AG09309 (cell line): ENCODE measurements around the gene CCDC86.

Source experiments
- DNase-seq: peaks from one replicate; pipeline ENCODE4 v3.0.0-alpha.2; 2010; ENCODE audit warnings: low read depth
- H3K4me3 ChIP-seq: 2 replicates; pipeline ENCODE4 v1.5.1; 2011; ENCODE audit warnings: mild to moderate bottlenecking, low read depth, low read length, moderate library complexity; ENCODE audit not compliant: control insufficient read depth
- TF ChIP-seq, protein P1 (sequence below): IDR thresholded peaks from 2 replicates; pipeline ENCODE4 v1.5.1; 2011; ENCODE audit warnings: mild to moderate bottlenecking, low read depth, low read length, inconsistent platforms; ENCODE audit not compliant: insufficient read depth, control insufficient read depth; ENCODE audit errors: missing control alignments

The CCDC86 gene

DNA sequence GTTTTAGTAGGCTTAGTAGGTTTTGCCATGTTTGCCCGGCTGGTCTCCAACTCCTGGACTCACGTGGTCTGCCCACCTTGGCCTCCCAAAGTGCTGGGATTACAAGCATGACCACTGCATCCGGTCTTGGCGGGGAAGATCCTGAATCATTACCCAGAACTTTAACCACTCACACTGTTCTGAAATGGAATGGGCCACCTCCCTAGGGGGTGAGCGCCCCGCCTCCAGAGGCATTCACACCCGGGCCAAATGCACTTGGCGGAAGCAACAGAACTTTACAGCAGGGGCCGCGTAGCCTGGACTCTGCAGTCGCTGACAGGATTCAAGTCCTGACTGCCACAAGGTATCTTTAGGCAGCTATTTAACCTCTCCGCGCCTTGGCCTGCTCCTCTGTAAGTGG, 5.4 kb downstream of the CCDC86 start:
- TF ChIP-seq, protein P1, sequence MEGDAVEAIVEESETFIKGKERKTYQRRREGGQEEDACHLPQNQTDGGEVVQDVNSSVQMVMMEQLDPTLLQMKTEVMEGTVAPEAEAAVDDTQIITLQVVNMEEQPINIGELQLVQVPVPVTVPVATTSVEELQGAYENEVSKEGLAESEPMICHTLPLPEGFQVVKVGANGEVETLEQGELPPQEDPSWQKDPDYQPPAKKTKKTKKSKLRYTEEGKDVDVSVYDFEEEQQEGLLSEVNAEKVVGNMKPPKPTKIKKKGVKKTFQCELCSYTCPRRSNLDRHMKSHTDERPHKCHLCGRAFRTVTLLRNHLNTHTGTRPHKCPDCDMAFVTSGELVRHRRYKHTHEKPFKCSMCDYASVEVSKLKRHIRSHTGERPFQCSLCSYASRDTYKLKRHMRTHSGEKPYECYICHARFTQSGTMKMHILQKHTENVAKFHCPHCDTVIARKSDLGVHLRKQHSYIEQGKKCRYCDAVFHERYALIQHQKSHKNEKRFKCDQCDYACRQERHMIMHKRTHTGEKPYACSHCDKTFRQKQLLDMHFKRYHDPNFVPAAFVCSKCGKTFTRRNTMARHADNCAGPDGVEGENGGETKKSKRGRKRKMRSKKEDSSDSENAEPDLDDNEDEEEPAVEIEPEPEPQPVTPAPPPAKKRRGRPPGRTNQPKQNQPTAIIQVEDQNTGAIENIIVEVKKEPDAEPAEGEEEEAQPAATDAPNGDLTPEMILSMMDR = no peak
- no peak for DNase-seq
- no peak overlapping the region for H3K4me3 ChIP-seq

DNA sequence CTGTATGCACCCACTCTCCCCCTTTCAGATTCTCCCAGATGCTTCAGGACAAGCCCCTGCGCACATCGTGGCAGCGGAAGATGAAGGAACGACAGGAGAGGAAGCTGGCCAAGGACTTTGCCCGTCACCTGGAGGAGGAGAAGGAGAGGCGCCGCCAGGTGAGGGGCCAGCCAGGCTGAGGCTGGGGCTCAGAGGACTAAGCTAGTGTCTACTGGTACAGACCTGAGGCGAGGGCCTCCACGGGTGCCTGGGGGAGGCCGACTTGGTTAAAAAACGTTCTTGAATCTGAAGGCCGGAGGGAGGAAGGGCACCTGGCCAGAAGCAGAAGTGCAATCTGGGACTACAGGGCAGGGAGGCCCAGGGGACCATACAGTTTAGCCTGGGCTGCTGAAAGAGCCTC, 6.0 kb downstream of the CCDC86 start:
- H3K4me3 ChIP-seq = no peak overlapping the region
- no peak for DNase-seq
- TF ChIP-seq, protein P1 = no peak

DNA sequence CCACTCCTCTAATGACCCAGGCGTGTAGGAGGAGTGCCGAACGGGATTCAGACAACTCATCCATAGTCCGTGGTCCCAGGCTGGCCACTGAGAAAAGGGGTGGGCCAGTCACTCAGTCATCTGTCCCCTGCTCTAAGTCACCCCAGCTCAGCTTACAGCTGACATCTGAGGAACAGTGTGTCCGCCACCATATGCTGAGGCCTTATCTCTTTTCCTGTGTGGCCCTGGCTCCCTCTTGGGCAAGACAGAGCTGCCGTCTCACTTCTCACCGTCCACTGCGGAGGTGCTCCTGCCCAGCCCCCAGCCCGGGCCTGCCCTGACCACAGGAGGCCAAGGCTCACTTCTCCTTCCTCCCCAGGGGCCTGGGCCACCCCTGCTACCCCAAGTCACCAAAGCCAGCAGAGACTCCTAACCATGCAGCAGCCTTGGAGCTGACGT, 6.8 kb downstream of the CCDC86 start:
- TF ChIP-seq, protein P1 = no peak
- H3K4me3 ChIP-seq = no peak overlapping the region
- DNase-seq = no peak

DNA sequence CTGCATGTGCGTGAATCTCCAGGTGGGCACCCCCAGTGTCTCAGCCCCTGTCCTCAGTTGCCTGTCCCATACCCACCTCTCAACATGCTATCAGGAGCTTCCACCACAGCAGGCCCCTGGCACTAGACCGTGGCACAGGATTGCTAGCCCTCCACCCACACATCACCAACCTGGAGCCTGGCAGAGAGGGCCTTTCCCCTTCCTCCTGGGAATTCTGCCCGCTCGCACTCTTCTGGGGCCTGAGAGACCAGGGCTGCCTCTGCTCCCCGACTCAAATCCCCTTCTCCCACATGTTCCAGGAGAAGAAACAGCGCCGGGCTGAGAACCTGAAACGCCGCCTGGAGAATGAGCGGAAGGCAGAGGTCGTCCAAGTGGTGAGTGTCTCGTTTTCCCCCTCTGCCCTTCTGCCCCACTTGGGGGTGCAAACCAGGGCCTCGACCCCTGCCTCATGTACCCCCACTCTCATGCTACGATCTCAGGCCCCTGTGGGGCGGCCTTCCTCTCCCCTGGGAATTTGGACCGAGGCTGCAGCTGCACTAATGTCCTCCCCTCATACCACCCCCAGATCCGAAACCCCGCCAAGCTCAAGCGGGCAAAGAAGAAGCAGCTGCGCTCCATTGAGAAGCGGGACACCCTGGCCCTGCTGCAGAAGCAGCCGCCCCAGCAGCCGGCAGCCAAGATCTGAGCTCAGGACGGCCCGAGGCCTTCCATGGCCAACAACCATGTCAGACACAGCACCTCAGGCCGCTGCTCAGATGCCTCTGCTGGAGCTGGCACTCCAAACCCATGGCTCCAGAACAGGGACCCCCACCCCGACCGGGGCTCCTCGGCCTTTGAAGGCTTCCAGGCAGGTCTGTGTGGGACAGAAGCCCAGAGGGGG, 8.0 kb downstream of the CCDC86 start:
- no peak for DNase-seq
- no peak overlapping the region for H3K4me3 ChIP-seq
- TF ChIP-seq, protein P1 = no peak

DNA sequence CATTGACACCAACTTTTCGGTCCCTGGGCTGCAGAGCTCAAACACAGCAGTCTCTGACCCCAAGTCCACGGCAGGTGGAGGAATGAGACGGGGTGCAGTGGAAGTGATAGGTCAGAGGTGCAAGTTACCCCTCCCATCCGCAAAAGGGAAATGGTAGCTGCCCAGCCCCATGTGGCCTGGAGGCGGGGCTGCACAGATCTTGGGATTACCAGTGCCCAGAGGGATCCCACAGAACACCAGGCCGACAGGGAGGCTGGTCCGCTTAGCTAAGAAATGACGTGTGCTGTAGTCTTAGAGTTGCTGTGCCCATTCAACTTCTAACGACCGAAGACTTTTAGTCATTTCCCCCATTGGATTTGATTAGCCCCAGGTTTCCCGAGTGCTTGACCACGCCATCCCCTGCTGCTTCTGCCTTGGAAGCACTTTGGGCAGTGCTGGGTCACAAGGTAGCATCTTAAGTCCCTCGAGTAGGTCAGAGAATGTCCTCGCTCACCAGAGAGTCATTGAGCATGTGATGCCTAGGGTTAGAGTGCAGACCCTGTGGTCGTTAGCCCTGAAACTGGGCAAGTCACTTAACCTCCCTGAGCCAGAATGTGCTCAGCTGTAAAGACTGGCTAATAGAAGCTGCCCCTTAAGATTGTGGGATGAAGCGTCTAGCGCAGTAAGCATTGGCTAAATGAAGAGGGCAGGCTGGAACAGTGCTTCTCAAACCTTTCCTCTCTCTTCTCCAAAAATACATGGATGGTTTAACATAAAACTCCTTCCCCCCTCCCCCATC, 9.6 kb downstream of the CCDC86 start:
- no peak for DNase-seq
- TF ChIP-seq, protein P1 = no peak
- H3K4me3 ChIP-seq = no peak overlapping the region

DNA sequence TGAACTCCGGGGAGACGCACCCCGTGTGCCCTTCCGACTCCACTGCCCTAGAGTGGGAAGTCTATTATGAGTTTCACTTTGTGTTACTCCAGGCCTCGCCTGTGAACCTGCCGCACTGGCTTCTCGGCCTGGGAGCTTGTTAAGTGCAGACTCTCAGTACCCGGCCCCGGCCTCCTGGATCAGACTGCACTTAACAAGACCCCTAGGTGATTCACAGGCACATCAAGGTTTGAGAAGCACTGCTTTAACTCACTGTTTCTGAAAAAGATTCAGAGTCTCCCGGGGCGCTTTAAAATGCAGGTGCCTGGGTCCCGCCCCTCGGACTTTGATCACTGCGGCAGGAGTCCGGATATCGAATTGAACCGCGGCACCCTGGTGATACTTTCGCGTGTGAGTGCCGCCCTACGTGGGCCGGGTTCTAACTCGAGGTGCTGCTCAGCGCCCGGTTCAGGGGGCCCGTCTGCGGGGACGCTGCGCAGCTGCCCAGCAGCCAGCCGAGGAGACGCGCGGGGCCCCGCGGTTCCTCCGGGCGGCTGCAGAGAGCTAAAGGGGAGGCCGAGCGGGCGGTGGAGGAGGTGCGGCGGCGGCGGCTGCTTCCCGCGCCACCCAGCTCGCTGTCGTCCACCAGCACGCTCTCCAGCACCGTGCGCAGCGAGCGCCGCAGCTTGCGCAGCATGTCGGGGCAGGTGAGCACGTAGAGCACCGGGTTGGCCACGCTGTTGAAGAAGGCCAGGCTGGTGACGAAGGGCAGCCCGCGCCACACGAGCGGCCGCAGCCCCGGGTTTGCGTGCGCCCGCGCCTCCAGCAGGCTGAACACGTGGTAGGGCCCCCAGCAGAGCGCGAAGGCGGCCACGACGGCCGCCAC, 10.4 kb downstream of the CCDC86 start:
- DNase-seq = no peak
- H3K4me3 ChIP-seq = no peak overlapping the region
- TF ChIP-seq, protein P1 = no peak
